Esophagus muscularis mucosa (tissue), 4 donors: Measurements from ENCODE around the gene LDAH. TPM values are rescaled to one million over a fixed set of nuclear protein-coding genes. Genes with fewer than 3 reads are reported as not detected.
A peak's percentile ranks its signal among the peaks of the same experiment; 100 is the strongest.

Experiments used
- DNase-seq: peaks from one replicate; pipeline ENCODE4 v3.0.0-alpha.2; 2017; ENCODE audit errors: extremely low spot score
- H3K27ac ChIP-seq, 4 donors: fragments of 200-600 bp; sonication (generic); replicated peaks in 1 of 4; 1 replicate in 3 of 4; 2 replicates in 1 of 4; pipeline ENCODE4 v1.5.1; 2016 to 2019; ENCODE audit warnings: mild to moderate bottlenecking in 1 of 4
- H3K27me3 ChIP-seq, 4 donors: fragments of 200-600 bp; sonication (generic); one replicate each; pipeline versions ENCODE4 v1.5.1 to v1.6.0; 2016 to 2019
- H3K36me3 ChIP-seq, 4 donors: fragments of 200-600 bp; sonication (generic); one replicate each; pipeline ENCODE4 v1.5.1; 2016 to 2019
- H3K4me1 ChIP-seq, 4 donors: fragments of 200-600 bp; sonication (generic); one replicate each; pipeline ENCODE4 v1.5.1; 2016 to 2019
- H3K4me3 ChIP-seq, 4 donors: fragments of 200-600 bp; sonication (generic); 1 replicate in 2 of 4; 2 replicates in 2 of 4; pipeline ENCODE4 v1.5.1; 2016 to 2019; ENCODE audit warnings: mild to moderate bottlenecking in 4 of 4, moderate library complexity in 1 of 4
- H3K9me3 ChIP-seq, 4 donors: fragments of 200-600 bp; sonication (generic); 1 replicate in 3 of 4; 2 replicates in 1 of 4; pipeline ENCODE4 v1.5.1; 2016 to 2019
- CTCF ChIP-seq, 3 experiments: fragments of 200-600 bp in 2 of 3; fragments of 450-650 bp in 1 of 3; sonication (generic) in 2 of 3; IDR thresholded peaks; one replicate each; pipeline ENCODE4 v1.5.1; 2017 to 2019; ENCODE audit warnings: antibody characterized with exemption in 3 of 3, mild to moderate bottlenecking in 2 of 3, moderate library complexity in 1 of 3
- EP300 ChIP-seq: sonication (generic); formaldehyde crosslinking; IDR thresholded peaks from one replicate; pipeline ENCODE4 v1.6.1; 2017; ENCODE audit warnings: antibody characterized with exemption
- POLR2A ChIP-seq: fragments of 450-650 bp; IDR thresholded peaks from one replicate; pipeline ENCODE4 v1.6.1; 2017; ENCODE audit warnings: antibody characterized with exemption, moderate library complexity, mild to moderate bottlenecking, low read depth
- POLR2AphosphoS5 ChIP-seq, 2 donors: sonication (generic); formaldehyde crosslinking; IDR thresholded peaks; one replicate each; pipeline ENCODE4 v1.6.1; 2017; ENCODE audit warnings: antibody characterized with exemption in 2 of 2
- WGBS: methylation state at CpG from one replicate; pipeline ENCODE4 v1.1.5; 2018; 5-methylcytosine and 5-hydroxymethylcytosine counted together
- intact Hi-C: fragments of 100-400 bp; cut with DNase I; formaldehyde crosslinking; loops from one replicate; pipeline ENCODE4 v1.15.1; 2023
- total RNA-seq, 4 donors: library from RNA; depleted of rRNA; stranded (reverse); fragments of >200 nt; gene quantifications; one replicate each; pipeline versions ENCODE4 v1.1.0 to v1.2.1, GENCODE V29; 2016

The LDAH gene
- total RNA-seq, 4 donors from 2014 or later = 7.9 to 13.7 (median 11.9) TPM

GRCh38 chr2:20667531-20668401, 155.1 kb downstream of the LDAH start:
- H3K4me3 ChIP-seq = peak overlapping the region; percentile 53 to 68 (median 56)
- WGBS = 15% methylated on average over 17 of the region's 39 CpGs
- H3K36me3 ChIP-seq = no peaks in the 10 kb centered on the region
- DNase-seq = no peak
- intact Hi-C loops = loop anchor here (10.0 kb wide), 1 partner anchor 157 kb away; the partner anchor contains the start of gene LDAH
- no peaks in the 10 kb centered on the region for H3K9me3 ChIP-seq
- H3K27me3 ChIP-seq = peaks cover 8 to 99% (median 71%) of the 10 kb centered on the region in 4 donors
- TF ChIP-seq POLR2A = no peak
- peak overlapping the region; percentile 39 to 77 (median 74) for H3K27ac ChIP-seq
- peaks cover 27 to 77% (median 64%) of the 10 kb centered on the region in 4 donors for H3K4me1 ChIP-seq

- no peaks in the 10 kb centered on the region for H3K9me3 ChIP-seq
- intact Hi-C loops = loop anchor here (10.0 kb wide), 1 partner anchor 158 kb away; the partner anchor contains the start of gene LDAH
- DNase-seq = no peak
- TF ChIP-seq CTCF (IDR thresholded peaks at IDR 0.05) (peak in 1 of 3 experiments; percentile 5), POLR2AphosphoS5 (IDR thresholded peaks at IDR 0.05) (no peak)
- no CpG with 5 or more reads among the region's 62 CpGs for WGBS
- H3K27ac ChIP-seq = peak overlapping the region; percentile 62 to 77 (median 74)
- H3K4me1 ChIP-seq = peaks cover 27 to 71% (median 60%) of the 10 kb centered on the region in 4 donors
- no peaks in the 10 kb centered on the region for H3K36me3 ChIP-seq
- H3K4me3 ChIP-seq = peak overlapping the region; percentile 53 to 68 (median 56)
- peaks cover 8 to 99% (median 65%) of the 10 kb centered on the region in 4 donors for H3K27me3 ChIP-seq
These were observed 155.8 kb downstream of the LDAH start for GRCh38 chr2:20667151-20667530.

- DNase-seq = no peak
- H3K36me3 ChIP-seq = no peaks in the 10 kb centered on the region
- peaks cover 8 to 99% (median 61%) of the 10 kb centered on the region in 4 donors for H3K27me3 ChIP-seq
- H3K9me3 ChIP-seq = no peaks in the 10 kb centered on the region
- WGBS = 4% methylated on average over 25 of the region's 86 CpGs
- peaks cover 27 to 70% (median 57%) of the 10 kb centered on the region in 4 donors for H3K4me1 ChIP-seq
- H3K27ac ChIP-seq = peak within 1 kb of the TSS; percentile 62 to 77 (median 74)
- TF ChIP-seq EP300 (no peak), POLR2A (no peak), CTCF (IDR thresholded peaks at IDR 0.05) (peak; percentile 23 to 38 (median 31)), POLR2AphosphoS5 (IDR thresholded peaks at IDR 0.05) (peak in 1 of 2 donors; percentile 29)
- peak within 1 kb of the TSS; percentile 53 to 68 (median 56) for H3K4me3 ChIP-seq
- intact Hi-C loops = loop anchor here (10.0 kb wide), 1 partner anchor 158 kb away; the partner anchor contains the start of gene LDAH
These were observed 156.4 kb downstream of the LDAH start, which contains the start of gene GDF7 for GRCh38 chr2:20666304-20667150. Gene GDF7 (plus strand): TSS chr2:20667144. CDS start chr2:20667240, 96 bp downstream.

GRCh38 chr2:20666005-20666303, 156.9 kb downstream of the LDAH start:
- intact Hi-C loops = loop anchor here (10.0 kb wide), 1 partner anchor 159 kb away; the partner anchor contains the start of gene LDAH
- Histone ChIP-seq H3K9me3 (no peaks in the 10 kb centered on the region), H3K27me3 (peaks cover 4 to 97% (median 55%) of the 10 kb centered on the region in 4 donors), H3K27ac (peak overlapping the region; percentile 62 to 77 (median 74)), H3K36me3 (no peaks in the 10 kb centered on the region), H3K4me3 (peak overlapping the region; percentile 53 to 68 (median 56)), H3K4me1 (peaks cover 23 to 67% (median 51%) of the 10 kb centered on the region in 4 donors)
- no peak for TF ChIP-seq EP300
- TF ChIP-seq POLR2A = no peak
- TF ChIP-seq POLR2AphosphoS5 (IDR thresholded peaks at IDR 0.05) = no peak
- no peak for TF ChIP-seq CTCF (IDR thresholded peaks at IDR 0.05)
- 0% methylated on average over 2 of the region's 34 CpGs for WGBS
- DNase-seq = no peak
